Transverse colon (tissue), 4 donors: ENCODE data around the gene LRG1.

Experiments used
- POLR2A ChIP-seq: fragments of 450-650 bp; IDR thresholded peaks from one replicate; pipeline ENCODE4 v1.6.1; 2016; ENCODE audit warnings: antibody characterized with exemption, mild to moderate bottlenecking, moderate library complexity
- POLR2AphosphoS5 ChIP-seq, 3 donors: sonication (generic); formaldehyde crosslinking; IDR thresholded peaks; one replicate each; pipeline ENCODE4 v1.6.1; 2016; ENCODE audit warnings: antibody characterized with exemption in 3 of 3
- TF ChIP-seq, protein P1 (sequence below), 5 experiments: fragments of 200-600 bp in 3 of 5; fragments of 450-650 bp in 2 of 5; sonication (generic) in 3 of 5; IDR thresholded peaks; 1 replicate in 2 of 5; 2 replicates in 3 of 5; pipeline ENCODE4 v1.5.1; 2016 to 2017; ENCODE audit warnings: antibody characterized with exemption in 5 of 5, inconsistent platforms in 3 of 5, mild to moderate bottlenecking in 2 of 5, moderate library complexity in 1 of 5

DNA sequence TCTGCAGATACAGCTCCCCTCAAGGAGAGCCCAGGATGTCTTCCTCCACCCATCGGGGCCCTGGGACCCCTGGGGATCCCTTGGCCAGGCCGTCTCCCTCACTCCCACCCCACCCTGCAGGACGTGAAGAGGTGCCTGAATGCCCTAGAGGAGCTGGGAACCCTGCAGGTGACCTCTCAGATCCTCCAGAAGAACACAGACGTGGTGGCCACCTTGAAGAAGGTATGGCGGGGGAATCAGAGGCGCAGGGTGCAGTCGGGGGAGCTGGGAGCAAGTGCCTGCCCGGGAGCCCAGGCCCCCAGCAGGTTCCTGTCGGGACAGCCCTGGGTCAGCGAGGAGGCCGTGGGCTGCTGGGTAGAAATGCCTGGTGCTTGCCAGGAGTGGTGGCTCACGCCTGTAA, 41.1 kb downstream of the LRG1 start:
- TF ChIP-seq, protein P1, sequence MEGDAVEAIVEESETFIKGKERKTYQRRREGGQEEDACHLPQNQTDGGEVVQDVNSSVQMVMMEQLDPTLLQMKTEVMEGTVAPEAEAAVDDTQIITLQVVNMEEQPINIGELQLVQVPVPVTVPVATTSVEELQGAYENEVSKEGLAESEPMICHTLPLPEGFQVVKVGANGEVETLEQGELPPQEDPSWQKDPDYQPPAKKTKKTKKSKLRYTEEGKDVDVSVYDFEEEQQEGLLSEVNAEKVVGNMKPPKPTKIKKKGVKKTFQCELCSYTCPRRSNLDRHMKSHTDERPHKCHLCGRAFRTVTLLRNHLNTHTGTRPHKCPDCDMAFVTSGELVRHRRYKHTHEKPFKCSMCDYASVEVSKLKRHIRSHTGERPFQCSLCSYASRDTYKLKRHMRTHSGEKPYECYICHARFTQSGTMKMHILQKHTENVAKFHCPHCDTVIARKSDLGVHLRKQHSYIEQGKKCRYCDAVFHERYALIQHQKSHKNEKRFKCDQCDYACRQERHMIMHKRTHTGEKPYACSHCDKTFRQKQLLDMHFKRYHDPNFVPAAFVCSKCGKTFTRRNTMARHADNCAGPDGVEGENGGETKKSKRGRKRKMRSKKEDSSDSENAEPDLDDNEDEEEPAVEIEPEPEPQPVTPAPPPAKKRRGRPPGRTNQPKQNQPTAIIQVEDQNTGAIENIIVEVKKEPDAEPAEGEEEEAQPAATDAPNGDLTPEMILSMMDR (IDR thresholded peaks at IDR 0.05) = no peak
- no peak for TF ChIP-seq POLR2AphosphoS5 (IDR thresholded peaks at IDR 0.05)
- no peak for TF ChIP-seq POLR2A
